GM19438 (cell line): ENCODE results near the gene STIM1.
A peak's percentile ranks its signal among the peaks of the same experiment; 100 is the strongest.
"Not testable (repeated sequence)": the region's sequence is repeated elsewhere in the genome, so short reads cannot be mapped to it uniquely, and the experiment has no call there.

Experiments used
- ATAC-seq: cut with Tn5 transposase; IDR thresholded peaks from one replicate; pipeline ENCODE4 v1.9.1; 2021; ENCODE audit warnings: low read depth; ENCODE audit not compliant: unreplicated experiment

Gene STIM1

DNA sequence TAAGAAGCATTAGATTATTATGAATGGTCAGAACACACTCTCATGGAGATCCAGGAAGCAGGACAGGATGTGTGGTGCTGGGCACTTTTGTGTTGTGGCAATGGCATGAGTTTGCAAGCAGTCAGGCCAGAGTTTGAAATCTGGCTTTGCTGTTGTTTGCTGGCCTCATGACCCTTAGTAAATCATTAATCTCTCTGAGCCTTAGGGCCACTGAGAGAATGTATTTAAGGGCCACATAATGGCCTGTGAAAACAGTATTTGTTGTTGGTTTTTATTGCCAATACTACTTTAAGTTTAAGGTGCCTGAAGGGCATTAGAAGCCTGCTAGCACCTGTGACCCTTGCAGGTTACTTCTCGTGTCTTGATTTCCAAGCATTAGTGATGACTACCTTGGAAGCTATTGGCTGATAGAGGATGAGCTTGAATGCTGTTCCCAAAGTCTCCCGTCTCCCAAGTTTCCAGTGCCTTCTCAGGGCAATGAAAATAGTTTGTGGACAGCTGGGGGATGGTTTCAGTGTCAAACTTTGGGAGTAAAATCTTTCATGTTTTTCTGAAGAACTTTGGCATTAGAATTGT lies 24.6 kb downstream of the STIM1 start:
- ATAC-seq, result peak; percentile 63

DNA sequence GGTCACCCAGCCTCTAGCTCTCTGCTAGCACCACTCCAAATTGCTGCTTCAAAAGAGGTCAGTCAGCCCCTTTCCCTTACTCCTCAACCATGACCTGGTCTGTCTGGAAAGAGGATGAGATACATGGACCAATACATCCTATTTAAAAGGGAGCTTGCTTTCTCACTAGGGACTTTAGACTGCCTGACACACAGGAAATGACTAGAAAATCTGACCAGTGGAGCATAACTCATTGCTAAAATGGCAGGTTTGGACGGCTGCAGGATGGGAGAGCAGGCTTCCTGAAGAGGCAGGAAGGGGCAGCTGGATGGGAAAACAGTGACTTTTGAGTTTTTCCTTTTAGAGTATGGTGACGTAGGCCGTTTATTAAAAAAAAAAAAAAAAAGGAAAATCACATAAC lies 25.3 kb downstream of the STIM1 start:
- peak; percentile 45 for ATAC-seq

DNA sequence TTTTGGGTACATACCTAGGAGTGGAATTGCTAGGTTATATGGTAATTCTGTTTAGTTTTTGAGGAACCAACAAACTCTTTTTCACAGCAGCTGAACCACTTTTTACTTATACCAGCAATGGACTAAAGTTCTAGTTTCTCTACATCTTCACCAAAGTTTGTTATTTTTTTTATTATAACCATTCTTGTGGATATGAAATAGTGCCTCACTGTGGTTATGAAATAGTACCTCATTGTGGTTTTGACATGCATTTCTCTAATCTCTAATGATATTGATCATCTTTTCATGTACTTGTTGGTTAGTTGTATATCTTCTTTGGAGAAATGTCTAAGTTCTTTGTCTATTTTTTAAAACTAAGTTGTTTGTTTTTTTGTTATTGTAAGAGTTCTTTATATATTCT lies 27.2 kb downstream of the STIM1 start:
- no peak for ATAC-seq

DNA sequence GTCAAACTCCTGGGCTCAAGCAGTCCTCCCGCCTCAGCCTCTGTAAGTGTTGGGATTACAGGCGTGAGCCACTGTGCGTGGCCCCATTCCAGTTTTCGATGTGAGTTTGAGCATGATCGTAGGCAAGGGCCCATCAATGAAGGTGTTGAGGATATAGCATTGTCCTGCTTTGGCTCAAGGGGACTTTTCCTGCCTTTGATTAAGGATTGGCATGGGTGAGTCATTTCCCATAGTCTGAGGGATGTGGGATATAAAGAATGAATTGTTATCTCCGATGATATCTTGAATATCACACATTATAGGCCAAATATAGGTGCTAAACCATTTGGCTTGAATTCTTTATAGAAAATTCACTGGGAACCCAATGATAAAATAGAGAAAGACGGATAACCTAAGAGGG lies 30.4 kb downstream of the STIM1 start:
- ATAC-seq, result no peak

DNA sequence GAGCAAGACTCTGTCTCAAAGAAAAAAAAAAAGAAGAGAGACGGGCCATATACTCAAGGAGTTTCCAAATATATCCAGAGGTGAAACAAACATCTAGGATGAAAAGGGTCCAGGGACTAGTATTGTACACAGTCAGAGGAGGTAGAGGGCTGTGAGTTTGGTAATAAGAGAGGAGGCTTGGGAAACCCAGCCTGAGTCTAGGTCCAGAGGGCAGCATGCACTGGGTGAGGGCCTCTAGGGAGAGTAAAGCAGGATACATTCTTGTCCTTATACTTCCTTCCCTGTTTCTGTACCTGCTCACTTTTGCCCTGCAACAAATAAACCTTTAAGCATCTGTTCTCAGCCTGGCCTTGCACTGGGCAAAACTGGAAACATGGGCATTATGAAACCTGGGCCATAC lies 31.5 kb downstream of the STIM1 start:
- no peak for ATAC-seq

DNA sequence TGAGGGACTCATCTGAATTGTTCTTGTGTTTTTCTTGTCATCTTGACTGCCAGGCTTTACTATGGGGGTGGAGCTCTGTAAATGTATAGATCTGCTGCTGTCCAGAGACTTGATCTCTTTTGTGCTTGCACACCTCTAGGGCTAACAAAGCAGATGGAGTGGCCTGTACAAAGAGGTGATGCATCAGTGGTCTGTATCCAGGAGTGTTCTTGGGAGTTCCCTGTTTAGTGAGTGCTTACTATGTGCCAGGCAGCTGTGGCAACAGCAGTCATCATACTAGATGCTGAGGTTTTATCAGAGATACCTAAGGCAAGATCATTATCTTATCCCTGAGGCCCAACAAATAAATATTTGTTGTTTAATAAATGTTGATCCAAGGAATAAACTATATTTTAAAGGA lies 33.4 kb downstream of the STIM1 start:
- ATAC-seq, result no peak

DNA sequence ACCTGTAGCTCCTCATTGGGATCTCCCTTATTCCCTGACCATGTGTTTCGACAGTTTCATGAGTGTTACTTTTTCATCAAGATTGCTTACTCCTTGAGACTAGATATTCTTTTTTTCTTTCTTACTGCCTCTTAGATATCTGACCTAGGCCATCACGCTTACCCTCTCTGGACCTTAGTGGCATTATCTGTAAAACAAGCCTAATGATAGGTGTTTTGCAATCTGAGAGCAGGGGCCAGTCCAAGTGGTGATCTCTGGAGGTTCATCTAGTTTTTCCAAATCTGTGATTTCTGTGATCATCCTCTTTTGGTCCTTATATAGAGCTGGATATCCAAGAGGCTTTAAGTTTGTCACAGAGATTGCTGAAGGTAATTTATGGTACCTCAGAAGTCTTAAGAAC lies 34.5 kb downstream of the STIM1 start:
- ATAC-seq, result no peak

DNA sequence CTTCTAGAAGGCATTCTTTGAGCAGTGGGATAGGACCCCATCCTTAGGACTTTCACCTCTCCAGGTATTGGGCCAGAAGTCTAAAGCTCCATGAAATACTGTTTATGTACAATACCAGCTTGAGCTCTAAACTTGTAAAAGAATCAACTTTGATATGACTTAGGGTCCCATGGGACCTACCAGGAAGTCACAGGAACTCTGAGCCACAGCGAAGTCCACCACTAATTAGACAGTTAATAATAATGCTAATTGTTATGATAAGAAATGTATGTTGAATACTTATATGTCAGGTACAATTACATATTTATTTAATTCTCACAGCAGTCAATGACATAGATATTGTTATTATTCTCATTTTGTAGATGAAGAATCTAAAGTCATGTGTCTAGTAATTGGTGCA lies 35.3 kb downstream of the STIM1 start:
- ATAC-seq, result no peak

DNA sequence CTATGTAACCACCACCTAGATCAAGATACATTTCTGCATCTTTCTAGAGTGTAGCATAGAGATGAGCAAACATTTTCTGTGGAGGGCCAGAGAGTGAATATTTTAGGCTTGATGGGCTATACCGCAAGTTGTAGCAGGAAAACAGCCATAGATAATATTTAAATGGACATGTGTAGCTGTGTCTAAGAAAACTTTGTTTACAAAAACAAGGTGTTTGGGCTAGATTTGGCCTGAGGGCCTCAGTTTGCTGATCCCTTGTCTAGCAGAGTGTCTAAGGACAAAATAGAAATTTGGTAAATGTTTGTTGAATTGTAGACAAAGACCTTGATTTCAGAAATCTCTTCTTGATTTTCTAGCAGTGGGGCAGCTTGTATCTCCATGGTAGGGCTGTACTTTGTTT lies 36.3 kb downstream of the STIM1 start:
- ATAC-seq, result no peak

DNA sequence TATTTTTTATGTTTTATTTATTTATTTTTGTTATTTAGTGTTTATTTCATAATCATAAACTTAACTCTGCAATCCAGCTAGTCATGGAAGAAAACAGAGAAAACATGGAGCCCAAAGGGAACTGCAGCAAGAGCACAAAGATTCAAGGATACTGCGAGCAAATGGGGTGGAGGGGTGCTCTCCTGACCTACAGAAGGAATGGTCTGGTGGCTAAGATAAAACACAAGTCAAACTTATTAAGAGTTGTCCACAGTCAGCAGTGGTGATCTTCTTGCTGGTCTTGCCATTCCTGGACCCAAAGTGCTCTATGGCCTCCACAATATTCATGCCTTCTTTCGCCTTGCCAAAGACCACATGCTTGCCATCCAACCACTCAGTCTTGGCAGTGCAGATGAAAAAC lies 36.7 kb downstream of the STIM1 start:
- ATAC-seq, result no peak

DNA sequence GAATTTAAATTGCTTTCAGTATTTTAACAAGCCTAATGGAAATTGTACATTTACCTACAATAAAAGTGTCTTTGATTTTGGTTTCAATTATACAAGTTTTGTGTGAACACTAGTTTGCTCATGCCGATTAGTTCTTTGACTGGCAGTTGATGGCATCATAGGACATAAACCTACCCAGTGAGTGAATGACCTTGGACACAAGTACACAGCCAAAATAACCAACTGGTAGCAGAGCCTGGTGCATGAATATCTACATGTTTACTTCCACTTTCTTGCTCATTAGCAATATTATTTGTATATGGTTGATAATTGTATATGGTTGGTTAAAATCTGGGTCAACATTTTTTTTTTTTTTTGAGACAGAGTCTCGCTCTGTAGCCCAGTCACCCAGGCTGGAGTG lies 37.8 kb downstream of the STIM1 start:
- ATAC-seq, result peak; percentile 2

DNA sequence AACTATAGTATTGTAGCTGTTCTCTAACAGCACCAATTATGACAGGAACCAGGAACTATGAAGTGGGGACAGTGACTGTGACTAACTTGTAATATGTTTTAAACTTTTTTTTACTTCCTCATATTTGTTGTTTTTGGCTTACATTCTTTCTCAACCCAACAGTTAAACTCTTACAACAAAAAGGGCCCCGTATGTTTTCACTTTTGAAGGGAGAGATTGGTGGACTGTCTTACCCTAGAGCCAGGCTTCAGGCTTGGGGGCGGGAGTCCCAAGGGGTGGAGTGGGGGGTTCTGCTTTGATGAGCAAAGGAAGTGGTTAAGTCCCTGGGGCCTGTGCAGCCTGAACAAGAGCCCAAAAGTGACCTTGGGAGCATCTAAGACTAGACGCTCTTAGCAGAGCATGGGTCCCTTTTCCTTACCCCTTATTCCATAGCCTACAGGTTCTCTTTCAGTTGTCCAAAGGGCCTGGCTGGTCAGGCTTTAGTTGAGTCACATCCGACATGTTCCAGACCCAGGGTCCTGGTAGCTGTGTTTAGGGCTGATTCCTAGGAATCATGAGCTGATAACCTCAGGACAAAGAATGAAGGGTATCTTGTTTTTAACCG lies 38.8 kb downstream of the STIM1 start:
- peak; percentile 99 for ATAC-seq

DNA sequence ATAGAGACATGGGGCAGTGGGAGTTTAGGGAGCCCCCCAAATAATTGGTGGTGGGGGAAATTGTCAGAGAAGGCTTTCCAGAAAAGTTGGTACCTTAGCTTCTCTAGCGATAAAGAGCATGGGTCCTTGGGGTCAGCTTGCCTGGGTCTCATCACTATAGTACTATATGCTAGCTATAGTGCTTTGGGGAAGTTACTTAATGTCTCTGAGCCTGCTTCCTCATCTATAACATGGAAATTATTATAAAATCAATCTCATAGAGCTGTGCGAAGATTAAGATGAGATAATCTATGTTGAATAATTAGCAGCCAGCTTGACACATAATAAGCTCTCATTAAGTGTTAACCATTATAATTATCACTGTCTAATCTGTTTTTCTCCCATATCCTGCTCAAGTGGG lies 41.2 kb downstream of the STIM1 start:
- ATAC-seq, result no peak

DNA sequence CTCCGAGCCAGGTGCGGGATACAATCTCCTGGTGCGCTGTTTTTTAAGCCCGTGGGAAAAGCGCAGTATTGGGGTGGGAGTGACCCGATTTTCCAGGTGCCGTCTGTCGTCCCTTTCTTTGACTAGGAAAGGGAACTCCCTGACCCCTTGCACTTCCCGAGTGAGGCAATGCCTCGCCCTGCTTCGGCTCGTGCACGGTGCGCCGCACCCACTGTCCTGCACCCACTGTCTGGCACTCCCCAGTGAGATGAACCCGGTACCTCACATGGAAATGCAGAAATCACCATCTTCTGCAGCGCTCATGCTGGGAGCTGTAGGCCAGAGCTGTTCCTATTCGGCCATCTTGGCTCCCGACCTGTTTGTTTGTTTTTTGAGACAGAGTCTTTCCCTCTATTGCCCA lies 44.8 kb downstream of the STIM1 start:
- ATAC-seq, result not testable (repeated sequence)

DNA sequence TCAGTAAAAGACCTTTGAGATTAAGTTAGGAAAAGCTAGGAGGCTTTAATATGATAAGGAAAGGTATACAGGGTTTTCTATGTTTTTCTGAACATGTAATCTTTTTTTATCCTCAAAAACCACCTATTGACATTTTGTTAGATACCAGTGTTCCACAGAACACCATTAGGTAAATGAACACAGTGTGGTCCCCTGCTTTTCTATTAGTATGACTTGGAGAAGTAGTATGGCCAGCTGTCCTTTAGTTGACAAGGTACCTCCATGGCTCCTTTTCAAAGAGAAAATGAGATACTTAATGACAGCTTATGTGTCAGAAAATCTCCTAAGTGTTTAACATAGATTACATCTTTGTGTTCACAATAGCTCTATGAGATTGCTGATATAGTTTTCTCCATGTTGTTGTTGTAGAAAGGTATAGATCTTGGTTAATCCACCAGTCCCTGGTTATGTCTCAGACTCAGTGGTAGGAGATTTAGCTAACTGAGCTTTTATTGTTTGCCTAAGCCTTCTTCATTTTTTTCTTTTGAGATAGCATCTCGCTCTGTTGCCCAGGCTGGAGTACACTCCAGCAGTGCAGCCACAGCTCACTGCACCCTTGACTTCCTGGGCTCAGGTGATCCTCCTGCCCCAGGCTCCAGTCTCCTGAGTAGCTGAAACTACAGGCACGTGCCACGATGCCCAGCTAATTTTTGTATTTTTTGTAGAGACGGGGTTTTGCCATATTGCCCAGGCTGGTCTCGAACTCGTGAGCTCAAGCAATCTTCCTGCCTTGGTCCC lies 46.0 kb downstream of the STIM1 start:
- ATAC-seq, result no peak

DNA sequence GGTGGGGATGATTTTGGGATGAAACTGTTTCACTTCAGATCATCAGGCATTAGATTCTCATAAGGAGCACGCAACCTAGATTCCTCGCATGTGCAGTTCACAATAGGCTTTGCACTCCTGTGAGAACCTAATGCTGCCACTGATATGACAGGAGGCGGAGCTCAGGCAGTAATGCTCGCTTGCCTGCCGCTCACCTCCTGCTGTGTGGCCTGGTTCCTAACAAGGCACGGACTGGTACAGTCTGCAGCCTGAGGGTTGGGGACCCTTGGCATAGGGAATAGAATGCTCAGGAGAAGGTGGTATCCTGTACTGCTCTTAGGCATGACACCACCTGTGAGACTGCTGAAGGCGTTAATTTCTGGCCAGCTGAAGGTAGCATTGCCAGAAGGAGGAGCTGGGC lies 47.0 kb downstream of the STIM1 start:
- no peak for ATAC-seq

DNA sequence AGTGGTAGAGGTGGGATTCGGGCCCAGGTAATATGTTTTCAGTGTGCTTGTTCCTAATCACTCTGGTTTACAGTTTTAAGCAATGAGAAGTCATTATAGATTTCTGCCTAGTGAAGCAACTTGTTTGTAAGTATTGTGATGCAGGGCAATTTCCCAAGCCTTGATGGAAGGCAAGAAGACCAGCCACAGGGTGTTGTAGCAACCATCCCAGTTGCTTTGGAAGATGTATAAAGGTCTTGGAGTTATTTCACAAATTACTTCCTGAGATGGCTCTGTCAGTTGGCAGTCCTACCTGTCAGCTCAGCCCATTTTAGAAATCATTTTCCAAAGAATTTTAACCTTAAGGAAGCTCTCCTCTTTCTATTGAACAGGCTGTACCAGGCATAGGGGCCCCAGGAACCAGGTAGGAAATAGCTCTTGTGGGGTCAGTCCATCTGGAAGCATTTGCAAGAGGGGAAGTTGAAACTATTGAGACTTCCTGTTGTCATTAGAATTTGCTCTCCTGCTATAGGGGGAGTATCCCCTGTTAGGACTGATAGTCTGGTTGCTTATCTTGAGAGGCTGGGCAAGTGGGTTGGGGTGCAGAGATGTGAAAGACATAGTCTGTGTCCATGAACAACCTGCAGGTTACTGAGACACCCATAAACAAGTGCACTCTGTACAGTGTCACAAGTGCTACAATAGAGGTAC lies 47.9 kb downstream of the STIM1 start:
- ATAC-seq, result peak; percentile 58

DNA sequence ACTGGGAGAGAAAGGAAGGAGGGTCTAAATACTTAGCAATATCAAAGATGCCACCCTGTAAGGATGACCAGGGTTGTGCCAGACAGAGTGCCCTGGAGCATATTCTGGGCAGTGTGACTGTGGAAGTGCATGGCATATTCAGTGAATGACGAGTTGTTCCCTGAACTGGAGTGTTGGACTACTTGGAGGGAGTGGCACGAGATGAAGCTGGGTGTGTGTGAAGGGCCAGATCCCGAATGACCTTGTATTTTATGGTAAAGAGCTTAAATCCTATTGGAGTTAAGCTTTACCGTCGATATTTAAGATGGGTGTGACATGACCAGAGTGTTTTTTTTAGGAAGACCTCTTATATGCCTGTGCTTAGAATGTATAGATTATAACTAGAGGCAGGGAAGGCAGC lies 48.8 kb downstream of the STIM1 start:
- no peak for ATAC-seq

DNA sequence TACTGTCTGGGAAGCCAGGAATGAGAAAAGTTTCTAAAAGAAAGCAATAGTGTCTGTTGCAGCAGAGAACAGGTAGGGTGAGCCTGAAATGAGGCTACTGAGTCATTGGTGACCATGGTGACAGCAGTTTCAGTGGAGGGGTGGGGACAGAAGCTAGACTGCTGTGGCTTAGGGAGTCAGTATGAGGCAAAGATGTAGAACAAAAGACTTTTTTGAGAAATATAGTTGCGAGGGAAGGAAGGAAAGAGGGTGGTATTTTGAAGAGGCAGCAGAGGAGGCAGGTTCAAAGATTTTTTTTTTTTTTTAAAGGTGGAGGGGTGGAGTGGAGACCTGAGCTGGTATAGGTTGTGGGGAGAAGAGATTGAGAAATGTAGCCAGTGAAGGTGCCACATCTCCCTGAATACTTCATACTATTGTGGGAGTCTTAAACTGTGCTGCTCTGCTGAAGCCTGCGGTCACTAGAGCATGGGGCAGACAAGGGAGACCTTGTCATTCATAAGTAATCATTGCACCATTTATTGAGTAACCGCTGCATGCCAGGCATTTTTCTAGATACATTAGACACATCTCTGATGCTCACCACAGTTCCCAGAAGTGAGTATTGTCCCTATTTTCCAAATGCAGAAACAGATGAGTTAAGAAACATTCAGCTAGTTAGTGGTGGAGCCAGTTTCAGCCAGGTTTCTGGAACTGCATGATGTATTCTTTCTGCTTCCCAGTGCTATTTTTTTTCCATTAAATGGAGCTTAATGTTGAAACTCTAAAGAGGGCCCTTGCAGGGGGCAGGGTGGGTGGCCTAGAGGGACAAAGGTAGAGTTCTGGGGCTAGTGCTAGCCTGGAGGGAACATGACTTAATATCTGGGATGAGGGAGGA lies 49.9 kb downstream of the STIM1 start:
- peak; percentile 61 for ATAC-seq

DNA sequence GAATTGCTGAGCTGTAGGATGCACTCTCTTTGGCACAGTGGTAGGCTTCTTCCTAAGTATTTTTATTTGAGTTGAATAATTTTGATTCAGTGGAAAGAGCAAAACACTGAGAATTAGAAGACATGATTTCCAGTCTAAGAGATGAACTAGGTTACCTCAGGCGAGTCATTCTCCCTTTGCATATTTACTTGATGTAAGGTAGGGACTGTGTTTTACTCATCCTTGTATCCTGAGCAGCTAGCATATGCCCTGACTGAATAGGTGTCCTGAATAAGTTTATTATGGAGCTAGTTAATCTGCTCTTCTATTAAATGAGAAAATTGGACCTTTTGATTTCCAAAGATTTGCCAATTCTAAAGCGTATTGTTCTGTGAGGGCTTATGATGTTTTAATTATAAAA lies 50.7 kb downstream of the STIM1 start:
- no peak for ATAC-seq

DNA sequence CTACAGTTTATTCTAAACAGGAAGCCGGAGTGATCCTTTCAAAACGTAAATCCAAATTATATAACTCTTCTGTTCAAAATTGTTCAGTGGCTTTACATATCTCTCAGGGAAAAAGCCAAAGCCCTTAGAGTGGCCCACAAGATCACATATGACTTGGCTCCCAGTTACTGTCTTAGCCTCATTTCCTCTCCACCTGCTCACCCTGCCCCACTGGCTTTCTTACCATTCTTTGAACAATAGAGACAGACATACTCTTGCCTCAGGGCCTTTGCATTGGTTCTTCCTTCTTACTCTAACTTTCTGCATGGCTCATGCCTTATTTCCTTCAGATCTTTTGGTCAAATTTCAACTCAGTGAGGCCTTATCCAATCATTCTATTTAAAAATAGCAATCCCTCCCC lies 52.1 kb downstream of the STIM1 start:
- ATAC-seq, result no peak
